Gastrocnemius medialis (tissue), 4 donors: ENCODE results near the gene CYP26A1. TPM values are rescaled to one million over a fixed set of nuclear protein-coding genes. Genes with fewer than 3 reads are reported as not detected.
"Not testable (repeated sequence)": the region's sequence is repeated elsewhere in the genome, so short reads cannot be mapped to it uniquely, and the experiment has no call there.

Source experiments
- ATAC-seq, 2 donors: fragments of 150-250 bp; one replicate each; pipeline ENCODE4 v1.9.1; 2016
- DNase-seq, 2 donors: peaks; one replicate each; pipeline ENCODE4 v3.0.0-alpha.2; 2019
- H3K27ac ChIP-seq, 4 donors: fragments of 200-600 bp; sonication (generic); 1 replicate in 1 of 4; 2 replicates in 3 of 4; pipeline ENCODE4 v1.5.1; 2016 to 2018; ENCODE audit warnings: mild to moderate bottlenecking in 2 of 4, moderate library complexity in 1 of 4
- H3K27me3 ChIP-seq, 3 donors: fragments of 200-600 bp; sonication (generic) in 2 of 3; 1 replicate in 1 of 3; 2 replicates in 2 of 3; pipeline versions ENCODE4 v1.5.1 to v1.6.0; 2016 to 2019; ENCODE audit warnings: mild to moderate bottlenecking in 1 of 3, moderate library complexity in 1 of 3
- H3K36me3 ChIP-seq, 2 donors: fragments of 200-600 bp; sonication (generic) in 1 of 2; one replicate each; pipeline ENCODE4 v1.5.1; 2017 to 2018
- H3K4me1 ChIP-seq, 2 donors: fragments of 200-600 bp; sonication (generic) in 1 of 2; one replicate each; pipeline ENCODE4 v1.5.1; 2016 to 2017; ENCODE audit warnings: mild to moderate bottlenecking in 2 of 2
- H3K4me3 ChIP-seq, 4 donors: fragments of 200-600 bp; sonication (generic) in 3 of 4; 1 replicate in 1 of 4; 2 replicates in 3 of 4; pipeline ENCODE4 v1.5.1; 2016 to 2019; ENCODE audit warnings: mild to moderate bottlenecking in 2 of 4
- H3K9me3 ChIP-seq, 3 donors: fragments of 200-600 bp; sonication (generic) in 2 of 3; 1 replicate in 1 of 3; 2 replicates in 2 of 3; pipeline ENCODE4 v1.5.1; 2016 to 2019
- POLR2A ChIP-seq, 2 donors: fragments of 450-650 bp; IDR thresholded peaks; one replicate each; pipeline ENCODE4 v1.6.1; 2017; ENCODE audit warnings: antibody characterized with exemption in 2 of 2, mild to moderate bottlenecking in 2 of 2, moderate library complexity in 2 of 2
- in situ Hi-C, 4 donors: fragments of 200-750 bp; cut with MboI; loops; one replicate each; pipeline versions ENCODE4 v1.15.0 to v1.8.0; 2017; ENCODE audit warnings: low sequenced_read_pairs in 4 of 4
- intact Hi-C: fragments of 100-400 bp; cut with DNase I; formaldehyde crosslinking; loops from one replicate; pipeline ENCODE4 v1.15.1; 2023; ENCODE audit warnings: low total_unique reads
- total RNA-seq, 4 donors: library from RNA; depleted of rRNA; stranded (reverse); fragments of >200 nt; gene quantifications; one replicate each; pipeline versions ENCODE4 v1.1.0 to v1.2.3, GENCODE V29; 2016
- TF ChIP-seq, protein P1 (sequence below), 5 experiments: fragments of 450-650 bp in 3 of 5; fragments of 200-600 bp in 2 of 5; sonication (generic) in 2 of 5; IDR thresholded peaks in 4 of 5; conservative IDR thresholded peaks in 1 of 5; 1 replicate in 4 of 5; 2 replicates in 1 of 5; pipeline ENCODE4 v1.5.1; 2016 to 2019; ENCODE audit warnings: antibody characterized with exemption in 5 of 5, mild to moderate bottlenecking in 3 of 5, moderate library complexity in 3 of 5

CYP26A1 gene
- total RNA-seq, 4 donors from 2014 or later: not detected

DNA sequence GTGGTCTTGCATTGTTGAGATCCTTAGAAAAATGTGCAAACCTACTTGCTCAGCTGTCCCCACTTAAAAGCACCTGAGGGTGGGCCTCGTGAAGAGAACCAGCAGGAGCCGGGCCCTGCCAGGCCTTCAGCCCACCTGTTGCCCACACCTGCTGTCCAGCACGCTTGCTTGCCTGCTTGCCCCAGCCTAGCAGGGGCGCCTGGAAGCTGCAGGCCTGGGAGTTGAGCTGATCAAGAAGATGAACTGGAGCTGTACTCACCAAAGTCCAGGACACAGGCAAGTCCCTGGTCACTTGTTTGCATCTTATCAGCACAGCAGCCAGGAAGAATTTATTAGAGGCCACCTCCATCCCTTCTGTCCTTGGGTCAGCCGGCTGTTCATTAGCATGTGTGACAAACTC, 23.2 kb downstream of the CYP26A1 start:
- H3K4me3 ChIP-seq: no peak overlapping the region
- no peaks in the 10 kb centered on the region for H3K4me1 ChIP-seq
- intact Hi-C loops: no loop called here
- ATAC-seq (no peak), DNase-seq (no peak)
- no peaks in the 10 kb centered on the region for H3K27me3 ChIP-seq
- no peaks in the 10 kb centered on the region for H3K36me3 ChIP-seq
- TF ChIP-seq, protein P1, sequence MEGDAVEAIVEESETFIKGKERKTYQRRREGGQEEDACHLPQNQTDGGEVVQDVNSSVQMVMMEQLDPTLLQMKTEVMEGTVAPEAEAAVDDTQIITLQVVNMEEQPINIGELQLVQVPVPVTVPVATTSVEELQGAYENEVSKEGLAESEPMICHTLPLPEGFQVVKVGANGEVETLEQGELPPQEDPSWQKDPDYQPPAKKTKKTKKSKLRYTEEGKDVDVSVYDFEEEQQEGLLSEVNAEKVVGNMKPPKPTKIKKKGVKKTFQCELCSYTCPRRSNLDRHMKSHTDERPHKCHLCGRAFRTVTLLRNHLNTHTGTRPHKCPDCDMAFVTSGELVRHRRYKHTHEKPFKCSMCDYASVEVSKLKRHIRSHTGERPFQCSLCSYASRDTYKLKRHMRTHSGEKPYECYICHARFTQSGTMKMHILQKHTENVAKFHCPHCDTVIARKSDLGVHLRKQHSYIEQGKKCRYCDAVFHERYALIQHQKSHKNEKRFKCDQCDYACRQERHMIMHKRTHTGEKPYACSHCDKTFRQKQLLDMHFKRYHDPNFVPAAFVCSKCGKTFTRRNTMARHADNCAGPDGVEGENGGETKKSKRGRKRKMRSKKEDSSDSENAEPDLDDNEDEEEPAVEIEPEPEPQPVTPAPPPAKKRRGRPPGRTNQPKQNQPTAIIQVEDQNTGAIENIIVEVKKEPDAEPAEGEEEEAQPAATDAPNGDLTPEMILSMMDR (IDR thresholded peaks at IDR 0.05 in 4 of 5, conservative IDR thresholded peaks at IDR 0.05 in 1 of 5): no peak
- no peak for TF ChIP-seq POLR2A (IDR thresholded peaks at IDR 0.05)
- H3K27ac ChIP-seq: no peak overlapping the region
- in situ Hi-C loops: loop anchor here in 1 of 4 donors (25.0 kb wide), 1 partner anchor 415 kb away; no protein-coding TSS in a partner anchor
- H3K9me3 ChIP-seq: no peaks in the 10 kb centered on the region

DNA sequence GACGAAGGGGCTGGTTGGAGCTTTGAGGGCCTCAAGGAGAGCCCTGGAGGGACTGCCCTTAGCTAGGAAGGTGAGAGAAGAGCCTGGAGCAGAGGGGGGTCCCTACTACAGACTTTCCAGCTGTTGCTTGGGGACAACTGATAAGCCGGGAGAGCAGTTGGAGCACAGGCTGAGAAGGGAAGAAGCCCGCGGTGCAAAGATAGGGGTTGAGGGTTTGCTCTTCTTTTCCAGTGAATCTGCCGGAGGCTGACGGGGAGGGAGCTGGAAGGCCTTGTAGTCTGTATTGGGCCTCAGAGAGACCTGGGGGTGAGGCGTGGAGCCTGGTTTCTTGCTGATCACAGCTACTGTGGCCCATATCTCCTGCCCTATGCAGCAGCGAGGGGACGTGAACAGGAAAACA, 23.7 kb downstream of the CYP26A1 start:
- no peaks in the 10 kb centered on the region for H3K9me3 ChIP-seq
- no peaks in the 10 kb centered on the region for H3K36me3 ChIP-seq
- TF ChIP-seq POLR2A (IDR thresholded peaks at IDR 0.05): no peak
- TF ChIP-seq, protein P1 (IDR thresholded peaks at IDR 0.05 in 4 of 5, conservative IDR thresholded peaks at IDR 0.05 in 1 of 5): no peak
- no peak overlapping the region for H3K27ac ChIP-seq
- H3K4me1 ChIP-seq: no peaks in the 10 kb centered on the region
- in situ Hi-C loops (loop anchor here in 1 of 4 donors (25.0 kb wide), 1 partner anchor 415 kb away; no protein-coding TSS in a partner anchor), intact Hi-C loops (no loop called here)
- H3K4me3 ChIP-seq: no peak overlapping the region
- DNase-seq (no peak), ATAC-seq (no peak)
- no peaks in the 10 kb centered on the region for H3K27me3 ChIP-seq

DNA sequence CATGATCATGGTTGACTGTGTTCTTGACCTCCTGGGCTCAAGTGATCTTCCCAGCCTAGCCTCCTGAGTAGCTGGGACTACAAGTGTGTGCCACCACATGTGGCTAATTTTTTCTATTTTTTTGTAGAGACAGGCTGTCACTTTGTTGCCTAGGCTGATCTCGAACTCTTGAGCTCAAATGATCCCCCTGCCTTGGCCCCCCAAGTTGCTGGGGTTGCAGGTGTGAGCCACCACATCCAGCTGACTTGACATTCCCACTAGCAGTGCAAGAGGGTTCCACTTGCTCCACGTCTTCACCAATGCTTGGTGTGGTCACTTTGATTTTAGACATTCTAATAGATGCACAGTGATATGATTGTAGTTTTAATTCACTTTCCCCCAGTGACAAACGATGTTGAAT, 25.1 kb downstream of the CYP26A1 start:
- no peaks in the 10 kb centered on the region for H3K36me3 ChIP-seq
- H3K27ac ChIP-seq: no peak overlapping the region
- ATAC-seq (no peak), DNase-seq (no peak)
- H3K9me3 ChIP-seq: no peaks in the 10 kb centered on the region
- no peak for TF ChIP-seq POLR2A (IDR thresholded peaks at IDR 0.05)
- TF ChIP-seq, protein P1 (IDR thresholded peaks at IDR 0.05 in 4 of 5, conservative IDR thresholded peaks at IDR 0.05 in 1 of 5): no peak
- intact Hi-C loops (no loop called here), in situ Hi-C loops (loop anchor here in 1 of 4 donors (25.0 kb wide), 1 partner anchor 413 kb away; no protein-coding TSS in a partner anchor)
- H3K4me3 ChIP-seq: no peak overlapping the region
- H3K4me1 ChIP-seq: no peaks in the 10 kb centered on the region
- no peaks in the 10 kb centered on the region for H3K27me3 ChIP-seq

DNA sequence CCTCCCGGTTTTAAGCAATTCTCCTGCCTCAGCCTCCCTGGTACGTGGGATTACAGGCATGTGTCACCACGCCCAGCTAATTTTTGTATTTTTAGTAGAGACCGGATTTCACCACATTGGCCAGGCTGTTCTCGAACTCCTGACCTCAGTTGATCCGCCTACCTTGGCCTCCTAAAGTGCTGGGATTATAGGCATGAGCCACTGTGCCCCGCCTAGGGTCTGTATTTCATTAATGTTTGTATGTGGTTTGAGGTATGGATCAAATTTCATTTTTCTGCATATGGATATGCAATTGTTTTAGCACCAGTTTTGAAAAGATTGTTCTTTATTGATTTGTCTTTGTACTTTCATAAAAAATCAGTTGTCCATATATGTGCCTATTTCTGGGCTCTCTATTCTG, 26.0 kb downstream of the CYP26A1 start:
- Histone ChIP-seq H3K27me3 (no peaks in the 10 kb centered on the region), H3K27ac (no peak overlapping the region), H3K4me3 (no peak overlapping the region), H3K4me1 (no peaks in the 10 kb centered on the region), H3K36me3 (no peaks in the 10 kb centered on the region), H3K9me3 (no peaks in the 10 kb centered on the region)
- no peak for TF ChIP-seq POLR2A (IDR thresholded peaks at IDR 0.05)
- ATAC-seq (no peak), DNase-seq (no peak)
- intact Hi-C loops: no loop called here
- in situ Hi-C loops: loop anchor here in 3 of 4 donors (25.0 kb wide), 2 partner anchors 188 to 413 kb away; no protein-coding TSS in a partner anchor

DNA sequence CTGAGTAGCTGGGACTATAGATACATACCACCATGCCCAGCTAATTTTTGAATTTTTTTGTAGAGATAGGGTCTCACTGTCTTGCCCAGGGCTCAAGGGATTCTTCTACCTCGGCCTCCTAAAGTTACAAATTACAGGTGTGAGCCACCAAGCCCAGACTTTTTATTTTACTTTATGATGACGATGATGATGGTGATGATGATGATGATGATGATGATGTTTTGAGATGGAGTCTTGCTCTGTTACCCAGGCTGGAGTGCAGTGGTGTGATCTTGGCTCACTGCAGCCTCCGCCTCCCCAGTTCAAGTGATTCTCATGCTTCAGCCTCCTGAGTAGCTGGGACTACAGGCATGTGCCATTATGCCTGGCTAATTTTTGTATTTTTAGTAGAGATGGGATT, 27.5 kb downstream of the CYP26A1 start:
- H3K27ac ChIP-seq, H3K4me3 ChIP-seq, DNase-seq, H3K27me3 ChIP-seq, ATAC-seq, H3K4me1 ChIP-seq, H3K9me3 ChIP-seq, H3K36me3 ChIP-seq, intact Hi-C loops: not testable (repeated sequence)
- in situ Hi-C loops: loop anchor here in 2 of 4 donors (25.0 kb wide), 1 partner anchor 186 kb away; no protein-coding TSS in a partner anchor

DNA sequence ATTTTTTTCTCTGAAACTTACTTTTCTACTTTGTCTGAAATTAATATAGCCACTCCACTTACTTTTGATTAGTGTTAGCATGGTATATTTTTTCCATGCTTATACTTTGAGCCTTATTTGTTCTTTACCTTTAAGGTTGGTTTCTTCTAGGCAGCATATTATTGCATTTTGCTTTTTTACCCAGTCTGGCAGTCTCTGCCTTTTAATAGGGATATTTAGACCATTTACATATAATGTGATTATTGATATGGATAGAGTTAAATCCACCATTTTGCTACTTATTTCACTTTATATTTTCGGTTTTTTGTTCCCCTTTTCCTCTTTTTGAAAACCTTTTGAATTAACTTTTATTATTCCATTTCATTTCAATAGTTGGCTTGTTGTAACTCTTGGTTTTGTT, 30.3 kb downstream of the CYP26A1 start:
- H3K27ac ChIP-seq: no peak overlapping the region
- DNase-seq: no peak
- TF ChIP-seq, protein P1 (IDR thresholded peaks at IDR 0.05 in 4 of 5, conservative IDR thresholded peaks at IDR 0.05 in 1 of 5): no peak
- TF ChIP-seq POLR2A (IDR thresholded peaks at IDR 0.05): no peak
- no peaks in the 10 kb centered on the region for H3K4me1 ChIP-seq
- no peaks in the 10 kb centered on the region for H3K9me3 ChIP-seq
- in situ Hi-C loops (loop anchor here in 2 of 4 donors (25.0 kb wide), 1 partner anchor 183 kb away; no protein-coding TSS in a partner anchor), intact Hi-C loops (no loop called here)
- H3K4me3 ChIP-seq: no peak overlapping the region
- no peaks in the 10 kb centered on the region for H3K36me3 ChIP-seq
- no peaks in the 10 kb centered on the region for H3K27me3 ChIP-seq
- no peak for ATAC-seq
